GM18508 (cell line): ENCODE measurements around the gene VTI1A.
A peak's percentile ranks its signal among the peaks of the same experiment; 100 is the strongest.

Source experiments
- ATAC-seq: cut with Tn5 transposase; IDR thresholded peaks from one replicate; pipeline ENCODE4 v1.9.1; 2021; ENCODE audit warnings: moderate number of reproducible peaks; ENCODE audit not compliant: insufficient read depth, unreplicated experiment

Gene VTI1A

GRCh38 chr10:112502536-112502935 lies 55.5 kb downstream of the VTI1A start:
- ATAC-seq: no peak

DNA sequence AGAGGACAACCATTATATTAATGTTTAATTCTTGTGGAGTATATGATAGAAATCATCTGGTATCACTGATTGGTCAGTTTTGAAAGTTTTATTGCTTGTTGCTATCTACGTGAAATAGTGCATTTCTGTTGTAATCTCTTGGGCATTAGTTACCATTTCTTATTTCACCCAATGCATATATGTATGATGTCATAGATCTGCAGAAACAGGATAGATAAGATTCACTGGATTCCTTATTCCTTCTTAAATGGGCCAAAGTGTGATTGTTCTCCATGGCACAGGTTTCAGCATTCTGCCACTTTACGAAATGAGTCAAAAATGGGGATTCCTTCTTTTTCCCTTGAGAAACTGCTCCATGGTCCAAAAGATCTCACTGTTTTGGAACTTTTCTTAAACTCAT lies 56.6 kb downstream of the VTI1A start:
- ATAC-seq: no peak

GRCh38 chr10:112507046-112507445 lies 60.0 kb downstream of the VTI1A start:
- no peak for ATAC-seq

GRCh38 chr10:112507988-112508387 lies 61.0 kb downstream of the VTI1A start:
- no peak for ATAC-seq

DNA sequence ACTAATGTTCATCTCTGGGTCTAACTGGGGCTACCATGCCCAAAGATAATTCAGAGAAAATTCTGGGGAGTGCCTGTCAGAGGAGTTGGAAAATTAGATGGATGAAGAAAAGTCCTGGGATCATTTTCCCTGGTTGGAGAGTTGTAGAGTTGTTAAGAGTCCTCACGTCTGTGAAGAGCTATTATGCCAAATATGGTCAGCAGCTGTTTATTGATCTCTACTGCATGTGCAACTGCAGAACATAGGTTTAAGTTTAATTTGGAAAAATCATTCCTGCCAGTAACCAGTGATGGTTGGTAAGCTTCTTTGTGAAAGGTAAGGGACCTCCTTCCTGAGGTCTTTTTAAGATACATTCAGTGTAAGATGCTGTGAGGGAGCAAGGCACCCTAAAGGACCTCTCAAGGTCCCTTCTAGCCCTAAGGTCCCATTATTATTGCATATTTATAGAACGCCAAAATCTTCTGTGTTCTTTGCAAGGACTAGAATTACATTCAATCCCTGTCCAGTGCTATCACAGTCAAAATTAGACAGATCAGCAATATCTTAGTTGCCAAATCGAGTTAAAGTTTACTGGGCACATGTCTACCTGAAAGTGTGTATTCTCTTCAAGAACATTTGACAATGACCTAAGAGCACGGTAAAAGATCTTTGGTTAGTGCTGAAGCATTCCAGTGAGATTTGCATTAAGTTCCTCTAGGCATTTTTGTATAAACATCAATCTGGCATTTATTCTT lies 62.7 kb downstream of the VTI1A start:
- ATAC-seq: no peak

DNA sequence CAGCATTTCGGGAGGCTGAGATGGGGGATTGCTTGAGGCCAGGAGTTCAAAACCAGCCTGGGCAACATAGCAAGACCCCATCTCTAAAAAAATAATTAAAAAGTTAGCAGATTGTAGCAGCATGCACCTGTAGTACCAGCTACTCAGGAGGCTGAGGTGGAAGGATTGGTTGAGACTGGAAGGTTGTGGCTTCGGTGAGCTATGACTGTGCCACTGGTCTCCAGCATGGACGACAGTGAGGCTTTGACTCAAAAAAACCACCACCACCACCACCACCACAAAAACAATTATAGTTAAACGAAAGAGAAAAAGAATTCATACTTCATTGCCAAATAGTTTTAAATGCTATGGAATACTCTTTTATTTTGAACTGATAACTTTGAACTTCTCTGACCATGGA lies 63.4 kb downstream of the VTI1A start:
- no peak for ATAC-seq

- no peak for ATAC-seq
These were observed 65.3 kb downstream of the VTI1A start for GRCh38 chr10:112512294-112512693.

GRCh38 chr10:112515126-112515525 lies 68.1 kb downstream of the VTI1A start:
- ATAC-seq: no peak

DNA sequence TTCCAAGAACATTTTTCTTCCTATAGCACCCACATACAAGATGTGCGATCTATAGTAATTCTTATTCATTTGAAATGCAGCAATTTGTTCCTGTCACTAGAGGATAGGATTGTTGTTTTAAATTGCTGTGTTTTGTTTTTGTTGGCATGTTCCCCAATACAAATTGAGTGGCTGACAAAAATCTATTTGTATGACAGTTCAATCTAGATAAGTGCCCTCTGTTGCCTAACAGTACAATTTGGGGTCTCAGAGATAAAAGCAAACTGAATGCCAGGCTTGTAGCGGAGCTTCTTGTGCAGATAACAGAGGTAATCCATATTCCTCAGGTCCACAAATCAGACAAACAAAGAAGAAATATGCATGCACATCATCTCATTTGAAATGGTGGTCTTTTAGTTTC lies 68.8 kb downstream of the VTI1A start:
- no peak for ATAC-seq

- ATAC-seq: no peak
These were observed 70.4 kb downstream of the VTI1A start for GRCh38 chr10:112517451-112517862.

DNA sequence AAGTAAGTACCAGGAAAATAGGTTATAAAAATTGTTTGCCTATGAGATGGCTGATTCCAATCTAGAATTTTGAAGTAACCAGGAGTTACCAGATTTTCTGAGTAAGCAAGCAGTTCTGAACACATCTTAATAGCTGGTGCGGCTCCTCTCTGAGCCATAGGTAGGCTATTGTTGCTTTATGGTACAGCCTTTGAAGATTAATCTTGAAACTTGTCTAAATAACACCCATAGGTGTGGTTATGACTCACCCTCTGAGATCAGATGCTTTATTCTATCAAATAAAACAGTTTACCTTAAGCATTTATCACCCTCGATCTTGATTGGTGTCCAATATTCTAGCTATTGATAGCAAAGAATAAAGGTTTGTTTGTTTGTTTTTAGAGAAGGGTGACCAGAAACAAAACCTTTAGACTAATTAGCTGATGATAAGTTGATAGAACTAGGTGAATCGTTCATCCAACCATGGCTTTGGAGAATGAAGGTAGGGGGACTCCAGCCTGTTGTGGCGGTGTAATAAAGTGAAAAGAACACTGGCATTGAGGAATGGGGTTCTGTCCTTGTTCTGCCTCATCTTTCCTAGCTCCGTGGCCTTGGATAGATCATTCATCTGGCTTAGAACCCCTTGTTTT lies 72.2 kb downstream of the VTI1A start:
- ATAC-seq: peak; percentile 76

GRCh38 chr10:112520914-112521313 lies 73.9 kb downstream of the VTI1A start:
- no peak for ATAC-seq

GRCh38 chr10:112524641-112525040 lies 77.6 kb downstream of the VTI1A start:
- ATAC-seq: no peak

DNA sequence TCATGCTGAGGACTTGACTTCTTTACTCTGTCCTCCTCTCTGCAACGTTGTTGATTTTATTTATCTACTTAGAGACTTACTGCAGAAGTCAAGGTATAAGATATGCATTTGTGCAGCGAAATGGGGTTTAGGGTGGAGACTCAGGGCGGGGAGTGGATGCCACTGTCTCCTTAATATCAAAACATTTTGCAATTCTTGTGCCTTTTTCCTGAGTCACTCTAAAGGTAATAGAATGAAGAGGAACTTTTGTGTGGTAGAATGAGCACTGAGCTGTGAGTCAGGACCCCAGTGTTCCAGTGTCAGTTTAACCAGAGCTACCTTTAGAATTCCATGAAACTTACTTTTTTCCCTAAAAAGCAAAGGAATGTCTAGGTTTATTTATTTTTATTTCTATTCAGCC lies 78.2 kb downstream of the VTI1A start:
- ATAC-seq: no peak

DNA sequence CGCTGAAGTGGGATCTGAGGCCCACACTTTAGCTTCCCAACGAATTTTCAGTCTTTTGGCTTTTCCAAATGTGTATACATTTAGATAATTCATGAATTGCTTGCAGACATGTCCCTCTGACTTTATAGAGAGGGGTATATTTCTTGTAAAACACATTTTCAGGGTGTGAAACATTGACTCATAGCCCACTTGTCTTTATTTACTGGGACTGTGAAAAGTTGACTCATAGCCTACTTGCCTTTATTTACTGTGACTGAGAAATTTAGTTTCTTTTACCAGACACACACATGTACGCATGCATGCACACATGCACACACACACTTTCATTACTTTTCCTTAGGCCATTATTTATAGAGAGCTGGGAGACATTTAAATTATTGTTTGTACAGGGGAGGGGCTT lies 79.1 kb downstream of the VTI1A start:
- peak; percentile 71 for ATAC-seq

DNA sequence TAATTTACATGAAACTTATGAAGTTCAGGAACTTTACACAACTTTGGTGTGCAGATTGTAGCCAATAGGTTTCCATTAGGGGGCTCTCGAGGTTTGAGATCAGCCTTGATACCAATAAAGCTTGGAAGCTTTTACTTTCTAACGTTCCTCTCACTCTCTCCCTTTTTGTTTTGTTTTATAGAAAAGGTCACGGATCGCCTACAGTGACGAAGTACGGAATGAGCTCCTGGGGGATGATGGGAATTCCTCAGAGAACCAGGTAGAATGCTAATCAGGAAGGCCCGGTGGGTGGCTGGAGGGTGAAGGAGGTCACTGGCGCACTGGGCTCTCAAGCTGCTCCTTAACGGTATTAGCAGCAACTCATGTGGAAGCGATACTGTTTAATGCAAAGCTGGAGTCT lies 79.9 kb downstream of the VTI1A start:
- ATAC-seq: no peak

DNA sequence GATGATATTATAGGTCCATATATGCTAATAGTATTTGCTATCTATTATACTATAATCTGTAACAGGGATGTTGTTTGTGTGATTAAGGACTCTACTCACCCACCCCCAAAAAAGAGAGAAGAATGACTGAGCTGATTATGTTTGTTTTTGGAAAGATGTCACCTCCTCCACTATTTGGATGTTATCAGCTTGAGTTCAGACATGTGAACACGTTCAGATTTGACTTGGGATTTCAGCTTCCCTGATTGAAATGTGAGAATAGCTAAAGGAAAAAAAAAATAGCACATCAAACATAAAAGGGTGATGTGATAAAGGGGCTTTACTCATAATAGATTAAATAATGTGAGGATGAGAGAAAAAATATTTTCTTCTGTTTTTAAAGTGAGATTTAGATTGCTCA lies 81.2 kb downstream of the VTI1A start:
- no peak for ATAC-seq

DNA sequence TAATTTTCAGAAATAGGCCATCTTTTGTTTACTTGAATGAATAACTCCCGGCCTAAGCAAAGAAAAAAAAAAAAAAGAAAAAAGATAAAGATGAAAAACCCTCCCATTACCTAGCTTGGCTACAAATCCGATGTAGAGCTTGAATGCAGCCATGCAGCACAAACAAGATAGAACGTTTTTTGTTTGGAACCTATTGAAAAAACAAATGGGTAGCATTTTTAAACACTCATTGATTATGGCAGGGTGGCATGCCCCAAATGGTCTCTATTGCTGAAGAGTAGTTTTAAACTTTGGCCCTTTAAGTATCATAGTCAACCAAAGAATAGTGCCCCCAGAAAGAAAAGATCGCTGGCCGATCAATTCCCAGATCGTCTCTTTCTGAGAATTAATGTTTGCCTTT lies 84.4 kb downstream of the VTI1A start:
- no peak for ATAC-seq

GRCh38 chr10:112532189-112532588 lies 85.2 kb downstream of the VTI1A start:
- ATAC-seq: peak; percentile 97

DNA sequence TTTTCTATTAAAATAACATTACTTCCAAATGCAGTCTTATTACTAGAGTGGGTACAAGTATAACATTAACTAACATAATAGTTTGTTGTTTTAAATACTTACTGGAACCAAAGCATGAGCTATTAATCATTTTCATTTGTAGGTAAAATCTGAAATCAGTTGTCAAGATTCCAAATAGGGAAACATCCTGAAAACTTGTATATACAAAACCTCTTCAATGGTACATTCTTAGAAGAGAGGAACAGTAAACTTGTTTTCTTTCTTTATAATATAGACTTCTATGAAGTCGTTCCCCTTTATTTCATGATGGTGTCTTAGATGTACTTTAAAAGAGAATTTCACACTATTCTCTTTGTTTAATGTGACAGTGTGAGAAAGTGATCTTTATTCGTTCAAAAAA lies 85.9 kb downstream of the VTI1A start:
- ATAC-seq: no peak

DNA sequence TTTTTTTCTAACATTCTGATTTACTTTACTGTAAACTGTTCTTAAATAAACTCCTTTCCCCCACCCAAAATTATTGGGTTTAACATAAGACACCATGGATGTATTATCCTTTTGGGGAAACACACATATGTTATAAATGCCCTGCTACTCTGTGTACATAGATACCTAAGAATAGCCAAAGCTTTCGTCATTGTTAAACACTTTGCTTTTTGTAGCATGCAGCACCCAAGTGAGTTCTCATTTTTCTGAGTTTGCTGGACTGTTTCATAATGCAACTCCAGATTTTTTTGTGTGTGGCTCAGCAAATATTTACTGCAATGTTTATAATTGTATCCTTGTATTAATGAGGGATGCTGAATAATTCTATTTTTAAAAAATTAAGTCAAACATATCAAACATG lies 86.9 kb downstream of the VTI1A start:
- no peak for ATAC-seq

DNA sequence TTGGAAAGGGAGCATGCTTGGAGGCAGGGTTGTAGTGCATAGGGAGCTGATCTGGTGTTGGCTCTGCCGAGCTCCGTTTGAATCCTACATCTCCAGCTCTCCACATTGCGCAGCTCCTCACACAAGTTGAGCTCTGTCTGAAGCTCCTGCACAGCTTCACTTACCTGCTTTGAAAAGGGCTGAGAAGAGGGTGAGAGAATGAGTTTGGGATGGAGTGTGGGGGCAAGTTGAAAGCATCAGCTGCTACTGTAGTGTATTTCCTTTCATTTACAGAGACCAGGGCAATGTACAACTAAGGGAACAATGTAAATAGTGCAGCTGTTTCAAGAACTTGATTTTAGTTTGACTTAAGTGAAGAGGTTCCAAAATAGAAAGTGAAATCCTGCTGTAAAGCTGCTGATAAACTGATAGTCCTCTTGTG lies 88.5 kb downstream of the VTI1A start:
- ATAC-seq: peak; percentile 38
